GM23338 (cell line): ENCODE measurements around the gene SGK1.

ENCODE experiments used
- CREB1 ChIP-seq: fragments of 250-450 bp; sonication (Bioruptor Pico); IDR thresholded peaks from 2 replicates; pipeline ENCODE4 v1.5.0; 2020; ENCODE audit warnings: low read depth, mild to moderate bottlenecking, moderate library complexity
- ETS1 ChIP-seq: IDR thresholded peaks from 2 replicates; pipeline ENCODE4 v1.6.1; 2016; ENCODE audit warnings: antibody characterized with exemption
- EZH2 ChIP-seq: fragments of 200-600 bp; sonication (generic); IDR thresholded peaks from one replicate; pipeline ENCODE4 v1.8.0; 2017; ENCODE audit warnings: antibody characterized with exemption, mild to moderate bottlenecking, low read depth; ENCODE audit not compliant: unreplicated experiment
- EZH2phosphoT487 ChIP-seq: fragments of 200-600 bp; sonication (generic); IDR thresholded peaks from one replicate; pipeline ENCODE4 v1.8.1; 2018; ENCODE audit warnings: antibody characterized with exemption; ENCODE audit not compliant: unreplicated experiment
- JUNB ChIP-seq: IDR thresholded peaks from one replicate; pipeline ENCODE4 v1.6.1; 2016; ENCODE audit warnings: antibody characterized with exemption; ENCODE audit not compliant: unreplicated experiment
- NANOG ChIP-seq: IDR thresholded peaks from 2 replicates; pipeline ENCODE4 v1.6.1; 2016; ENCODE audit warnings: antibody characterized with exemption, borderline replicate concordance
- POLR2AphosphoS5 ChIP-seq: IDR thresholded peaks from 2 replicates; pipeline ENCODE4 v1.6.1; 2016; ENCODE audit warnings: antibody characterized with exemption, low read depth
- STAT1 ChIP-seq: IDR thresholded peaks from one replicate; pipeline ENCODE4 v1.6.1; 2016; ENCODE audit warnings: antibody characterized with exemption; ENCODE audit not compliant: unreplicated experiment
- ZNF114 ChIP-seq: fragments of 250-450 bp; sonication (Bioruptor Pico); IDR thresholded peaks from 2 replicates; pipeline ENCODE4 v1.5.0; 2020; ENCODE audit warnings: mild to moderate bottlenecking, moderate library complexity
- ZNF331 ChIP-seq: fragments of 250-450 bp; sonication (Bioruptor Pico); IDR thresholded peaks from 2 replicates; pipeline ENCODE4 v1.5.0; 2020; ENCODE audit warnings: low read depth, mild to moderate bottlenecking, moderate library complexity
- TF ChIP-seq, protein P1 (sequence below), 2 experiments: fragments of 200-600 bp in 1 of 2; sonication (generic) in 1 of 2; conservative IDR thresholded peaks; 2 replicates each; pipeline versions ENCODE4 v1.5.1 to v1.6.1; 2016 to 2017; ENCODE audit warnings: antibody characterized with exemption in 2 of 2, low read depth in 2 of 2, mild to moderate bottlenecking in 2 of 2, moderate library complexity in 1 of 2
- TF ChIP-seq, protein P2 (sequence below): IDR thresholded peaks from one replicate; pipeline ENCODE4 v1.6.1; 2018; ENCODE audit warnings: antibody characterized with exemption; ENCODE audit not compliant: unreplicated experiment
- TF ChIP-seq, protein P3 (sequence below): fragments of 250-450 bp; sonication (Bioruptor Pico); IDR thresholded peaks from 2 replicates; pipeline ENCODE4 v1.5.0; 2020; ENCODE audit warnings: mild to moderate bottlenecking, moderate library complexity

- TF ChIP-seq, protein P1, sequence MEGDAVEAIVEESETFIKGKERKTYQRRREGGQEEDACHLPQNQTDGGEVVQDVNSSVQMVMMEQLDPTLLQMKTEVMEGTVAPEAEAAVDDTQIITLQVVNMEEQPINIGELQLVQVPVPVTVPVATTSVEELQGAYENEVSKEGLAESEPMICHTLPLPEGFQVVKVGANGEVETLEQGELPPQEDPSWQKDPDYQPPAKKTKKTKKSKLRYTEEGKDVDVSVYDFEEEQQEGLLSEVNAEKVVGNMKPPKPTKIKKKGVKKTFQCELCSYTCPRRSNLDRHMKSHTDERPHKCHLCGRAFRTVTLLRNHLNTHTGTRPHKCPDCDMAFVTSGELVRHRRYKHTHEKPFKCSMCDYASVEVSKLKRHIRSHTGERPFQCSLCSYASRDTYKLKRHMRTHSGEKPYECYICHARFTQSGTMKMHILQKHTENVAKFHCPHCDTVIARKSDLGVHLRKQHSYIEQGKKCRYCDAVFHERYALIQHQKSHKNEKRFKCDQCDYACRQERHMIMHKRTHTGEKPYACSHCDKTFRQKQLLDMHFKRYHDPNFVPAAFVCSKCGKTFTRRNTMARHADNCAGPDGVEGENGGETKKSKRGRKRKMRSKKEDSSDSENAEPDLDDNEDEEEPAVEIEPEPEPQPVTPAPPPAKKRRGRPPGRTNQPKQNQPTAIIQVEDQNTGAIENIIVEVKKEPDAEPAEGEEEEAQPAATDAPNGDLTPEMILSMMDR (conservative IDR thresholded peaks at IDR 0.05; ENCODE audit: low read depth in 2 of 2) = no peak
- TF ChIP-seq CREB1 (CRISPR knock-in tag) = no peak
- TF ChIP-seq STAT1 = no peak
- TF ChIP-seq EZH2 = no peak
- no peak for TF ChIP-seq EZH2phosphoT487
- TF ChIP-seq, protein P2, sequence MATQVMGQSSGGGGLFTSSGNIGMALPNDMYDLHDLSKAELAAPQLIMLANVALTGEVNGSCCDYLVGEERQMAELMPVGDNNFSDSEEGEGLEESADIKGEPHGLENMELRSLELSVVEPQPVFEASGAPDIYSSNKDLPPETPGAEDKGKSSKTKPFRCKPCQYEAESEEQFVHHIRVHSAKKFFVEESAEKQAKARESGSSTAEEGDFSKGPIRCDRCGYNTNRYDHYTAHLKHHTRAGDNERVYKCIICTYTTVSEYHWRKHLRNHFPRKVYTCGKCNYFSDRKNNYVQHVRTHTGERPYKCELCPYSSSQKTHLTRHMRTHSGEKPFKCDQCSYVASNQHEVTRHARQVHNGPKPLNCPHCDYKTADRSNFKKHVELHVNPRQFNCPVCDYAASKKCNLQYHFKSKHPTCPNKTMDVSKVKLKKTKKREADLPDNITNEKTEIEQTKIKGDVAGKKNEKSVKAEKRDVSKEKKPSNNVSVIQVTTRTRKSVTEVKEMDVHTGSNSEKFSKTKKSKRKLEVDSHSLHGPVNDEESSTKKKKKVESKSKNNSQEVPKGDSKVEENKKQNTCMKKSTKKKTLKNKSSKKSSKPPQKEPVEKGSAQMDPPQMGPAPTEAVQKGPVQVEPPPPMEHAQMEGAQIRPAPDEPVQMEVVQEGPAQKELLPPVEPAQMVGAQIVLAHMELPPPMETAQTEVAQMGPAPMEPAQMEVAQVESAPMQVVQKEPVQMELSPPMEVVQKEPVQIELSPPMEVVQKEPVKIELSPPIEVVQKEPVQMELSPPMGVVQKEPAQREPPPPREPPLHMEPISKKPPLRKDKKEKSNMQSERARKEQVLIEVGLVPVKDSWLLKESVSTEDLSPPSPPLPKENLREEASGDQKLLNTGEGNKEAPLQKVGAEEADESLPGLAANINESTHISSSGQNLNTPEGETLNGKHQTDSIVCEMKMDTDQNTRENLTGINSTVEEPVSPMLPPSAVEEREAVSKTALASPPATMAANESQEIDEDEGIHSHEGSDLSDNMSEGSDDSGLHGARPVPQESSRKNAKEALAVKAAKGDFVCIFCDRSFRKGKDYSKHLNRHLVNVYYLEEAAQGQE = no peak
- TF ChIP-seq POLR2AphosphoS5 = no peak
- TF ChIP-seq ZNF331 (CRISPR knock-in tag) = no peak
- TF ChIP-seq ETS1 = no peak
- no peak for TF ChIP-seq NANOG
- no peak for TF ChIP-seq JUNB
- no peak for TF ChIP-seq ZNF114 (CRISPR knock-in tag)
- TF ChIP-seq, protein P3, sequence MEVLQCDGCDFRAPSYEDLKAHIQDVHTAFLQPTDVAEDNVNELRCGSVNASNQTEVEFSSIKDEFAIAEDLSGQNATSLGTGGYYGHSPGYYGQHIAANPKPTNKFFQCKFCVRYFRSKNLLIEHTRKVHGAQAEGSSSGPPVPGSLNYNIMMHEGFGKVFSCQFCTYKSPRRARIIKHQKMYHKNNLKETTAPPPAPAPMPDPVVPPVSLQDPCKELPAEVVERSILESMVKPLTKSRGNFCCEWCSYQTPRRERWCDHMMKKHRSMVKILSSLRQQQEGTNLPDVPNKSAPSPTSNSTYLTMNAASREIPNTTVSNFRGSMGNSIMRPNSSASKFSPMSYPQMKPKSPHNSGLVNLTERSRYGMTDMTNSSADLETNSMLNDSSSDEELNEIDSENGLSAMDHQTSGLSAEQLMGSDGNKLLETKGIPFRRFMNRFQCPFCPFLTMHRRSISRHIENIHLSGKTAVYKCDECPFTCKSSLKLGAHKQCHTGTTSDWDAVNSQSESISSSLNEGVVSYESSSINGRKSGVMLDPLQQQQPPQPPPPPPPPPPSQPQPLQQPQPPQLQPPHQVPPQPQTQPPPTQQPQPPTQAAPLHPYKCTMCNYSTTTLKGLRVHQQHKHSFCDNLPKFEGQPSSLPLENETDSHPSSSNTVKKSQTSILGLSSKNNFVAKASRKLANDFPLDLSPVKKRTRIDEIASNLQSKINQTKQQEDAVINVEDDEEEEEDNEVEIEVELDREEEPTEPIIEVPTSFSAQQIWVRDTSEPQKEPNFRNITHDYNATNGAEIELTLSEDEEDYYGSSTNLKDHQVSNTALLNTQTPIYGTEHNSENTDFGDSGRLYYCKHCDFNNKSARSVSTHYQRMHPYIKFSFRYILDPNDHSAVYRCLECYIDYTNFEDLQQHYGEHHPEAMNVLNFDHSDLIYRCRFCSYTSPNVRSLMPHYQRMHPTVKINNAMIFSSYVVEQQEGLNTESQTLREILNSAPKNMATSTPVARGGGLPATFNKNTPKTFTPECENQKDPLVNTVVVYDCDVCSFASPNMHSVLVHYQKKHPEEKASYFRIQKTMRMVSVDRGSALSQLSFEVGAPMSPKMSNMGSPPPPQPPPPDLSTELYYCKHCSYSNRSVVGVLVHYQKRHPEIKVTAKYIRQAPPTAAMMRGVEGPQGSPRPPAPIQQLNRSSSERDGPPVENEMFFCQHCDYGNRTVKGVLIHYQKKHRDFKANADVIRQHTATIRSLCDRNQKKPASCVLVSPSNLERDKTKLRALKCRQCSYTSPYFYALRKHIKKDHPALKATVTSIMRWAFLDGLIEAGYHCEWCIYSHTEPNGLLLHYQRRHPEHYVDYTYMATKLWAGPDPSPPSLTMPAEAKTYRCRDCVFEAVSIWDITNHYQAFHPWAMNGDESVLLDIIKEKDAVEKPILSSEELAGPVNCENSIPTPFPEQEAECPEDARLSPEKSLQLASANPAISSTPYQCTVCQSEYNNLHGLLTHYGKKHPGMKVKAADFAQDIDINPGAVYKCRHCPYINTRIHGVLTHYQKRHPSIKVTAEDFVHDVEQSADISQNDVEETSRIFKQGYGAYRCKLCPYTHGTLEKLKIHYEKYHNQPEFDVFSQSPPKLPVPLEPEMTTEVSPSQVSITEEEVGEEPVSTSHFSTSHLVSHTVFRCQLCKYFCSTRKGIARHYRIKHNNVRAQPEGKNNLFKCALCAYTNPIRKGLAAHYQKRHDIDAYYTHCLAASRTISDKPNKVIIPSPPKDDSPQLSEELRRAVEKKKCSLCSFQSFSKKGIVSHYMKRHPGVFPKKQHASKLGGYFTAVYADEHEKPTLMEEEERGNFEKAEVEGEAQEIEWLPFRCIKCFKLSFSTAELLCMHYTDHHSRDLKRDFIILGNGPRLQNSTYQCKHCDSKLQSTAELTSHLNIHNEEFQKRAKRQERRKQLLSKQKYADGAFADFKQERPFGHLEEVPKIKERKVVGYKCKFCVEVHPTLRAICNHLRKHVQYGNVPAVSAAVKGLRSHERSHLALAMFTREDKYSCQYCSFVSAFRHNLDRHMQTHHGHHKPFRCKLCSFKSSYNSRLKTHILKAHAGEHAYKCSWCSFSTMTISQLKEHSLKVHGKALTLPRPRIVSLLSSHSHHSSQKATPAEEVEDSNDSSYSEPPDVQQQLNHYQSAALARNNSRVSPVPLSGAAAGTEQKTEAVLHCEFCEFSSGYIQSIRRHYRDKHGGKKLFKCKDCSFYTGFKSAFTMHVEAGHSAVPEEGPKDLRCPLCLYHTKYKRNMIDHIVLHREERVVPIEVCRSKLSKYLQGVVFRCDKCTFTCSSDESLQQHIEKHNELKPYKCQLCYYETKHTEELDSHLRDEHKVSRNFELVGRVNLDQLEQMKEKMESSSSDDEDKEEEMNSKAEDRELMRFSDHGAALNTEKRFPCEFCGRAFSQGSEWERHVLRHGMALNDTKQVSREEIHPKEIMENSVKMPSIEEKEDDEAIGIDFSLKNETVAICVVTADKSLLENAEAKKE (CRISPR knock-in tag) = no peak
These were observed 122.6 kb downstream of the SGK1 start for GRCh38 chr6:134195164-134195906.
